CMK (cell line): ENCODE data around the gene ANP32B.
"Not testable (repeated sequence)": the region's sequence is repeated elsewhere in the genome, so short reads cannot be mapped to it uniquely, and the experiment has no call there.

ENCODE experiments used
- DNase-seq: peaks from one replicate; pipeline ENCODE4 v3.0.0-alpha.2; 2010; ENCODE audit warnings: low read depth

Gene ANP32B

GRCh38 chr9:97982683-97983588, at the start of gene ANP32B:
Gene ANP32B, plus strand, starts transcription at chr9:97983341. Its CDS starts 215 bp downstream, at chr9:97983556.
- DNase-seq: peak; percentile 87

- DNase-seq: no peak
Observed at GRCh38 chr9:97934321-97935115, 48.6 kb upstream of the ANP32B start.

- DNase-seq: no peak
Observed at GRCh38 chr9:97935276-97935675, 47.9 kb upstream of the ANP32B start.

- no peak for DNase-seq
Observed at GRCh38 chr9:97936998-97937397, 46.1 kb upstream of the ANP32B start.

- DNase-seq: peak; percentile 91
Observed at GRCh38 chr9:97938081-97938644, 45.0 kb upstream of the ANP32B start, which contains the start of gene HEMGN. Gene HEMGN, minus strand, starts transcription at chr9:97938172. Its CDS starts 36 bp downstream, at chr9:97938136.

- no peak for DNase-seq
Observed at GRCh38 chr9:97940233-97940632, 42.9 kb upstream of the ANP32B start.

- DNase-seq: no peak
Observed at GRCh38 chr9:97940741-97941140, 42.4 kb upstream of the ANP32B start.

GRCh38 chr9:97941323-97941722, 41.8 kb upstream of the ANP32B start:
- DNase-seq: no peak

GRCh38 chr9:97943308-97943855, 39.8 kb upstream of the ANP32B start:
- DNase-seq: peak; percentile 54

- no peak for DNase-seq
Observed at GRCh38 chr9:97944612-97945011, 38.5 kb upstream of the ANP32B start.

- not testable (repeated sequence) for DNase-seq
Observed at GRCh38 chr9:97945470-97945869, 37.7 kb upstream of the ANP32B start.

GRCh38 chr9:97947094-97947493, 36.0 kb upstream of the ANP32B start:
- not testable (repeated sequence) for DNase-seq

GRCh38 chr9:97950873-97951272, 32.3 kb upstream of the ANP32B start:
- not testable (repeated sequence) for DNase-seq

GRCh38 chr9:97954550-97954989, 28.6 kb upstream of the ANP32B start:
- DNase-seq: no peak

- DNase-seq: no peak
Observed at GRCh38 chr9:97956331-97956730, 26.8 kb upstream of the ANP32B start.

- DNase-seq: no peak
Observed at GRCh38 chr9:97958812-97959511, 24.2 kb upstream of the ANP32B start.

GRCh38 chr9:97959585-97959984, 23.6 kb upstream of the ANP32B start:
- DNase-seq: no peak

- DNase-seq: not testable (repeated sequence)
Observed at GRCh38 chr9:97960678-97961328, 22.3 kb upstream of the ANP32B start.

GRCh38 chr9:97961361-97961760, 21.8 kb upstream of the ANP32B start:
- no peak for DNase-seq

- DNase-seq: no peak
Observed at GRCh38 chr9:97962136-97962535, 21.0 kb upstream of the ANP32B start.

GRCh38 chr9:97962575-97962974, 20.6 kb upstream of the ANP32B start:
- DNase-seq: no peak
